Loucy (cell line): ENCODE results near the gene NUP88.

ENCODE experiments used
- H2AFZ ChIP-seq: fragments of 200-600 bp; sonication (generic); 2 replicates; pipeline ENCODE4 v1.6.0; 2016; ENCODE audit warnings: antibody characterized with exemption, mild to moderate bottlenecking, low read length, moderate library complexity
- H3F3A ChIP-seq: fragments of 200-600 bp; 2 replicates; pipeline ENCODE4 v1.6.0; 2016; ENCODE audit warnings: antibody characterized with exemption, low read depth, mild to moderate bottlenecking
- H3K27me3 ChIP-seq: fragments of 200-600 bp; sonication (generic); 2 replicates; pipeline ENCODE4 v1.6.1; 2014; ENCODE audit warnings: low read length, mild to moderate bottlenecking; ENCODE audit not compliant: insufficient read depth, poor library complexity, severe bottlenecking
- H3K36me3 ChIP-seq: fragments of 200-600 bp; sonication (generic); 2 replicates; pipeline ENCODE4 v1.6.1; 2016; ENCODE audit warnings: low read length; ENCODE audit not compliant: insufficient read depth
- H3K4me1 ChIP-seq: fragments of 200-600 bp; sonication (generic); 2 replicates; pipeline ENCODE4 v1.5.1; 2014; ENCODE audit warnings: low read length, mild to moderate bottlenecking; ENCODE audit not compliant: insufficient read depth, poor library complexity, severe bottlenecking
- H3K4me2 ChIP-seq: fragments of 200-600 bp; sonication (generic); 2 replicates; pipeline ENCODE4 v1.6.0; 2014; ENCODE audit warnings: antibody characterized with exemption, low read length, low read depth, mild to moderate bottlenecking; ENCODE audit not compliant: poor library complexity, severe bottlenecking
- H3K4me3 ChIP-seq: fragments of 200-600 bp; sonication (generic); 2 replicates; pipeline ENCODE4 v1.5.1; 2014; ENCODE audit warnings: low read length, mild to moderate bottlenecking, mixed read lengths; ENCODE audit not compliant: poor library complexity, severe bottlenecking
- H3K79me2 ChIP-seq: fragments of 200-600 bp; sonication (generic); 2 replicates; pipeline ENCODE4 v1.6.1; 2014; ENCODE audit warnings: low read length; ENCODE audit not compliant: insufficient read depth
- H3K9ac ChIP-seq: fragments of 200-600 bp; sonication (generic); 2 replicates; pipeline ENCODE4 v1.6.0; 2014; ENCODE audit warnings: mild to moderate bottlenecking, low read depth, low read length, moderate library complexity; ENCODE audit not compliant: poor library complexity, severe bottlenecking
- H3K9me2 ChIP-seq: fragments of 200-600 bp; sonication (generic); replicated peaks from 2 replicates; pipeline ENCODE4 v1.6.1; 2016; ENCODE audit warnings: low read depth, low read length, mixed read lengths
- H3K9me3 ChIP-seq: fragments of 200-600 bp; sonication (generic); 2 replicates; pipeline ENCODE4 v1.6.1; 2014; ENCODE audit warnings: mild to moderate bottlenecking, antibody characterized with exemption, low read length, low read depth; ENCODE audit not compliant: insufficient read depth
- H4K20me1 ChIP-seq: fragments of 200-600 bp; sonication (generic); 2 replicates; pipeline ENCODE4 v1.6.0; 2014; ENCODE audit warnings: antibody characterized with exemption, low read length, mild to moderate bottlenecking; ENCODE audit not compliant: insufficient read depth, poor library complexity, severe bottlenecking
- EZH2phosphoT487 ChIP-seq: fragments of 200-600 bp; IDR thresholded peaks from 2 replicates; pipeline ENCODE4 v1.6.1; 2018; ENCODE audit warnings: antibody characterized with exemption, mild to moderate bottlenecking, moderate library complexity, borderline replicate concordance
- TF ChIP-seq, protein P1 (sequence below): fragments of 200-600 bp; sonication (generic); conservative IDR thresholded peaks from 2 replicates; pipeline ENCODE4 v1.5.1; 2014; ENCODE audit warnings: mild to moderate bottlenecking, antibody characterized with exemption, low read length

NUP88 gene

DNA sequence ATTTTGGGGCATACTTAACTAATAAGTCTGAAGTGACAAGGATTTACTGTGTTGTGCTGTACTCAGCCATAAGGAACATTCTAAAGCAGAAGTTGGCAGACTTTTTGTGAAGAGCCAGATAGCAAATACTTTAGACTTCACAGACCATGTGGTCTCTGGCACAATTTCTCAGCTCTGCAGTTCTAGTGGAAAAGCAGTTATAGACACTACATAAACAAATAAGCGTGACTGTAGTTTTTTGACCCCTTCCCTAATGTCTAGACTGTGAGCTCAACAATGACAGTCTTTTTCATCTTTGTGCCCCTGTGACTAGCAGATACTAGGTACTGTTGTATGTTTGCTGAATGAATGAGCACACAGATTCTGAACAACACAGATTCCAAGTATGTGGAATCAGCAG, 5.4 kb upstream of the NUP88 start:
- H3K9me2 ChIP-seq, result no peaks in the 10 kb centered on the region
- H3K79me2 ChIP-seq, result peaks cover 46% of the 10 kb centered on the region
- H3F3A ChIP-seq, result no peaks in the 10 kb centered on the region
- H4K20me1 ChIP-seq, result peaks cover 36% of the 10 kb centered on the region
- no peak overlapping the region for H3K9ac ChIP-seq
- peaks cover 48% of the 10 kb centered on the region for H3K36me3 ChIP-seq
- peaks cover 34% of the 10 kb centered on the region for H3K4me1 ChIP-seq
- TF ChIP-seq EZH2phosphoT487, result no peak
- TF ChIP-seq, protein P1, sequence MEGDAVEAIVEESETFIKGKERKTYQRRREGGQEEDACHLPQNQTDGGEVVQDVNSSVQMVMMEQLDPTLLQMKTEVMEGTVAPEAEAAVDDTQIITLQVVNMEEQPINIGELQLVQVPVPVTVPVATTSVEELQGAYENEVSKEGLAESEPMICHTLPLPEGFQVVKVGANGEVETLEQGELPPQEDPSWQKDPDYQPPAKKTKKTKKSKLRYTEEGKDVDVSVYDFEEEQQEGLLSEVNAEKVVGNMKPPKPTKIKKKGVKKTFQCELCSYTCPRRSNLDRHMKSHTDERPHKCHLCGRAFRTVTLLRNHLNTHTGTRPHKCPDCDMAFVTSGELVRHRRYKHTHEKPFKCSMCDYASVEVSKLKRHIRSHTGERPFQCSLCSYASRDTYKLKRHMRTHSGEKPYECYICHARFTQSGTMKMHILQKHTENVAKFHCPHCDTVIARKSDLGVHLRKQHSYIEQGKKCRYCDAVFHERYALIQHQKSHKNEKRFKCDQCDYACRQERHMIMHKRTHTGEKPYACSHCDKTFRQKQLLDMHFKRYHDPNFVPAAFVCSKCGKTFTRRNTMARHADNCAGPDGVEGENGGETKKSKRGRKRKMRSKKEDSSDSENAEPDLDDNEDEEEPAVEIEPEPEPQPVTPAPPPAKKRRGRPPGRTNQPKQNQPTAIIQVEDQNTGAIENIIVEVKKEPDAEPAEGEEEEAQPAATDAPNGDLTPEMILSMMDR, result no peak
- H3K4me2 ChIP-seq, result peak overlapping the region; percentile 39
- H3K4me3 ChIP-seq, result no peak overlapping the region
- no peak overlapping the region for H2AFZ ChIP-seq
- no peaks in the 10 kb centered on the region for H3K27me3 ChIP-seq
- H3K9me3 ChIP-seq, result no peaks in the 10 kb centered on the region

DNA sequence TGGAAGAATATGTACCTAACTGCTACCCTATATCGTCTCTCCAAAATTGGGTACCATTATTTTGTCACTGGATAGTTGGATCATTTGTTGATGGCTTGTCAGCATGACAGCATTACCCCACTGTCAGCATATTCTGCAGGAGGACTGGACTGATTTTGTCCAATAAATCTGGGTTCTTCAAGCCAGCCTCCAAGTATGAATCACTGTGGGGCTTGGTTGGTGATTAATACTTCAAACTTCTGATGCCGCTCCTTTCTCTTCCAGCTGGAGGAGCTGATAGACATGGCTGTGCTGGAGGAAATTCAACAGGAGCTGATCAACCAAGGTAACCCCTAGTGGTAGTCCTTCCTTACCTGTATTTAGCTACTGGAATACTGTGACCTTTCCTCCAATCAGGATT, 3.0 kb upstream of the NUP88 start:
- H3K79me2 ChIP-seq, result peaks cover 65% of the 10 kb centered on the region
- H3F3A ChIP-seq, result no peaks in the 10 kb centered on the region
- H3K4me1 ChIP-seq, result peaks cover 34% of the 10 kb centered on the region
- H4K20me1 ChIP-seq, result peaks cover 53% of the 10 kb centered on the region
- H3K4me3 ChIP-seq, result peak overlapping the region; percentile 97
- no peaks in the 10 kb centered on the region for H3K9me3 ChIP-seq
- peaks cover 26% of the 10 kb centered on the region for H3K36me3 ChIP-seq
- H3K9ac ChIP-seq, result peak overlapping the region; percentile 0
- peak overlapping the region; percentile 97 for H3K4me2 ChIP-seq
- no peak overlapping the region for H2AFZ ChIP-seq
- no peaks in the 10 kb centered on the region for H3K27me3 ChIP-seq
- H3K9me2 ChIP-seq, result no peaks in the 10 kb centered on the region
- TF ChIP-seq, protein P1, result no peak
- TF ChIP-seq EZH2phosphoT487, result no peak

- H4K20me1 ChIP-seq, result peaks cover 74% of the 10 kb centered on the region
- no peaks in the 10 kb centered on the region for H3K27me3 ChIP-seq
- no peaks in the 10 kb centered on the region for H3K9me2 ChIP-seq
- H2AFZ ChIP-seq, result peak within 1 kb of the TSS; percentile 91
- no peak for TF ChIP-seq EZH2phosphoT487
- TF ChIP-seq, protein P1, result no peak
- peaks cover 21% of the 10 kb centered on the region; the same call in 1 of the 2 replicates for H3K36me3 ChIP-seq
- H3K9ac ChIP-seq, result peak within 1 kb of the TSS; percentile 93
- H3K79me2 ChIP-seq, result peaks cover 87% of the 10 kb centered on the region
- H3K4me1 ChIP-seq, result peaks cover 48% of the 10 kb centered on the region
- H3K4me3 ChIP-seq, result peak within 1 kb of the TSS; percentile 97
- no peaks in the 10 kb centered on the region for H3K9me3 ChIP-seq
- H3K4me2 ChIP-seq, result peak within 1 kb of the TSS; percentile 97
- no peaks in the 10 kb centered on the region for H3F3A ChIP-seq
Observed at GRCh38 chr17:5419959-5420653, 644 bp upstream of the NUP88 start, which contains the start of gene RPAIN. TSS of gene RPAIN (plus strand) at chr17:5420182. CDS start at chr17:5420211, 29 bp downstream.
